HepG2 (cell line): ENCODE measurements around the gene GRHL1. TPM values are rescaled to one million over a fixed set of nuclear protein-coding genes. Genes with fewer than 3 reads are reported as not detected.

Source experiments
- ATF1 ChIP-seq: IDR thresholded peaks from 2 replicates; pipeline ENCODE4 v1.6.1; 2016; ENCODE audit warnings: mild to moderate bottlenecking, control low read depth
- CBX2 ChIP-seq, 2 experiments: fragments of 200-600 bp in 1 of 2; sonication (generic); formaldehyde crosslinking in 1 of 2; IDR thresholded peaks; 2 replicates each; pipeline versions ENCODE4 v1.7.0 to v1.8.1; 2018 to 2022; ENCODE audit warnings: low read depth in 2 of 2, low read length in 1 of 2, mild to moderate bottlenecking in 1 of 2, missing genetic modification reagents in 1 of 2
- IRX3 ChIP-seq: sonication (generic); formaldehyde crosslinking; IDR thresholded peaks from 2 replicates; pipeline ENCODE4 v1.8.1; 2023; ENCODE audit warnings: mild to moderate bottlenecking, low read depth, missing genetic modification reagents, borderline replicate concordance
- KLF15 ChIP-seq: sonication (generic); formaldehyde crosslinking; IDR thresholded peaks from 2 replicates; pipeline ENCODE4 v1.8.1; 2023; ENCODE audit warnings: borderline replicate concordance, mild to moderate bottlenecking, inconsistent platforms, missing genetic modification reagents, mixed read lengths
- LCORL ChIP-seq, 2 experiments: fragments of 450-650 bp in 1 of 2; sonication (generic) in 1 of 2; formaldehyde crosslinking in 1 of 2; IDR thresholded peaks; 2 replicates each; pipeline versions ENCODE4 v1.5.0 to v1.6.1; 2017 to 2020; ENCODE audit warnings: antibody characterized with exemption in 1 of 2, missing genetic modification reagents in 1 of 2
- NCOR1 ChIP-seq: fragments of 200-600 bp; sonication (generic); IDR thresholded peaks from 2 replicates; pipeline ENCODE4 v1.7.0; 2017; ENCODE audit warnings: antibody characterized with exemption, low read length, borderline replicate concordance
- NR2F1 ChIP-seq, 2 experiments: fragments of 450-650 bp in 1 of 2; formaldehyde crosslinking in 1 of 2; IDR thresholded peaks; 2 replicates each; pipeline versions ENCODE4 v1.5.0 to v1.6.1; 2016 to 2020; ENCODE audit warnings: mild to moderate bottlenecking in 1 of 2, missing compliant biosample characterization in 1 of 2, missing genetic modification reagents in 1 of 2, moderate library complexity in 1 of 2
- SAFB2 ChIP-seq: sonication (generic); formaldehyde crosslinking; IDR thresholded peaks from 2 replicates; pipeline ENCODE4 v1.5.1; 2020; ENCODE audit warnings: missing genetic modification reagents, low read depth, mild to moderate bottlenecking, borderline replicate concordance
- ZBTB3 ChIP-seq: sonication (generic); formaldehyde crosslinking; IDR thresholded peaks from 2 replicates; pipeline ENCODE4 v1.4.0; 2020; ENCODE audit warnings: low read depth, mild to moderate bottlenecking, moderate library complexity, missing genetic modification reagents, borderline replicate concordance
- ZFY ChIP-seq: sonication (generic); formaldehyde crosslinking; IDR thresholded peaks from 2 replicates; pipeline ENCODE4 v1.4.0; 2020; ENCODE audit warnings: missing genetic modification reagents
- ZNF432 ChIP-seq: sonication (generic); formaldehyde crosslinking; IDR thresholded peaks from 2 replicates; pipeline ENCODE4 v1.5.0; 2020; ENCODE audit warnings: missing genetic modification reagents, mild to moderate bottlenecking, borderline replicate concordance
- ZNF788 ChIP-seq: sonication (generic); formaldehyde crosslinking; IDR thresholded peaks from 2 replicates; pipeline ENCODE4 v1.5.0; 2020; ENCODE audit warnings: mild to moderate bottlenecking, missing genetic modification reagents, borderline replicate concordance
- ZSCAN21 ChIP-seq: sonication (generic); formaldehyde crosslinking; IDR thresholded peaks from 2 replicates; pipeline ENCODE4 v1.8.0; 2022; ENCODE audit warnings: mild to moderate bottlenecking, missing genetic modification reagents, moderate library complexity, borderline replicate concordance
- ZSCAN30 ChIP-seq: sonication (generic); formaldehyde crosslinking; IDR thresholded peaks from 2 replicates; pipeline ENCODE4 v1.5.0; 2020; ENCODE audit warnings: mild to moderate bottlenecking, missing genetic modification reagents
- polyA plus RNA-seq, 8 experiments: library from polyadenylated mRNA; depleted of rRNA in 3 of 8; stranded (reverse) in 7 of 8; unstranded in 1 of 8; fragments of >200 nt; fragmentation: Illumina TruSeq in 4 of 8; extraction: Trizol in 4 of 8; gene quantifications; 2 replicates each; pipeline versions ENCODE4 v1.2.1 to v1.2.3, GENCODE V29; 2011 to 2016; ENCODE audit warnings: low read depth in 4 of 8, missing spikeins in 1 of 8, mixed read lengths in 1 of 8; ENCODE audit not compliant: insufficient read depth in 1 of 8
- total RNA-seq, 5 experiments: library from RNA; depleted of rRNA; stranded (reverse); fragments of >200 nt; fragmentation: Illumina TruSeq; extraction: Trizol; gene quantifications; 2 replicates each; pipeline ENCODE4 v1.2.3, GENCODE V29; 2016; ENCODE audit warnings: low read depth in 1 of 5
- TF ChIP-seq, protein P1 (sequence below): sonication (generic); formaldehyde crosslinking; IDR thresholded peaks from 2 replicates; pipeline ENCODE4 v1.5.1; 2020; ENCODE audit warnings: missing genetic modification reagents, mild to moderate bottlenecking, borderline replicate concordance
- TF ChIP-seq, protein P2 (sequence below), 2 experiments: sonication (generic) in 1 of 2; formaldehyde crosslinking in 1 of 2; IDR thresholded peaks; 2 replicates each; pipeline versions ENCODE4 v1.6.1 to v1.9.0; 2014 to 2022; ENCODE audit warnings: antibody characterized with exemption in 1 of 2, borderline replicate concordance in 1 of 2, inconsistent platforms in 1 of 2, low read depth in 1 of 2, missing genetic modification reagents in 1 of 2
- TF ChIP-seq, protein P3 (sequence below): sonication (generic); formaldehyde crosslinking; IDR thresholded peaks from 2 replicates; pipeline ENCODE4 v1.4.0; 2020; ENCODE audit warnings: missing genetic modification reagents

GRHL1 gene
- total and polyA plus RNA-seq, 2 of the 13 experiments (the other 11 are each of a cell fraction or from before 2014, with no cell fraction given) = 9.3 to 12.0 TPM

DNA sequence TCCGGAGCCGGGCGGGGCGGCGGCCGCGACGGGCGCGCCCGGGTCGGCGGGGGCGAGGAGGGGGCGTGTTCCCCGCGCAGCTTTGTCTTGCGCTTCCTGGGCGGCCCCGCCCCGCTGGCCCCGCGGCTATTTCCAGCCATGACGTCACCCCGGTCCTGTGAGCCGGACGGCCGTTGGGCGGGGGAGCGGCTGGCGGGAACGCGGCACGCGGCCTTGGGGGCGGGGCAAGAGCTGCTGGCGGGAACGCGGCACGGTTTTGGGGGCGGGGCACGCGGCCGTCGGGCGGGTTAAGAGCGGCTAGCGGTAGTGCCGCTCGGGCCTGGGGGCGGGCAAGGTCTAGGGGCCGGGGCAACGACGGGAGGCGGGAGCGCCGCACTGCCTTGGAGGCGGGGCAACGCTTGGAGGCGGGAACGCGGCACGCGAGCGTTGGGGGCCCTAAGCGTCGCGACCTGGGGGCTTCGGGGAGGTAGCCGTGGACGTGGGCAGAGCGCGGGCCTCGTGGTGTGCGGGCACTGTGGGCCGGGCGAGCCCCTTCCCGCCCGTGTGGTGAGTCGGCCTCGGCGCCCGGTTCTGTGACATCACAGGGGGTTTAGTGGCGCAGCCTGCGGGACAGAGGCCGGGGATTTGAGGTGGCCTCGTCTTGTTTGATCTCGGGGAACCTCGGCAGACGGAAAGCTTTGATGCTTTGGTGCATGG is 92.6 kb downstream of the GRHL1 start (continued):
- TF ChIP-seq CBX2 (IDR thresholded peaks at IDR 0.05; ENCODE audit: low read depth, low read length) = no peak
- TF ChIP-seq CBX2 (CRISPR knock-in tag; IDR thresholded peaks at IDR 0.05; ENCODE audit: low read depth) = 0 out of 2 replicates have a peak, but pooled peaks have one; percentile 47
- no peak; the same call in none of the 2 replicates for TF ChIP-seq IRX3
- TF ChIP-seq KLF15 (CRISPR knock-in tag) = no peak
- no peak for TF ChIP-seq NR2F1 (CRISPR knock-in tag; IDR thresholded peaks at IDR 0.05)
- TF ChIP-seq, protein P1, sequence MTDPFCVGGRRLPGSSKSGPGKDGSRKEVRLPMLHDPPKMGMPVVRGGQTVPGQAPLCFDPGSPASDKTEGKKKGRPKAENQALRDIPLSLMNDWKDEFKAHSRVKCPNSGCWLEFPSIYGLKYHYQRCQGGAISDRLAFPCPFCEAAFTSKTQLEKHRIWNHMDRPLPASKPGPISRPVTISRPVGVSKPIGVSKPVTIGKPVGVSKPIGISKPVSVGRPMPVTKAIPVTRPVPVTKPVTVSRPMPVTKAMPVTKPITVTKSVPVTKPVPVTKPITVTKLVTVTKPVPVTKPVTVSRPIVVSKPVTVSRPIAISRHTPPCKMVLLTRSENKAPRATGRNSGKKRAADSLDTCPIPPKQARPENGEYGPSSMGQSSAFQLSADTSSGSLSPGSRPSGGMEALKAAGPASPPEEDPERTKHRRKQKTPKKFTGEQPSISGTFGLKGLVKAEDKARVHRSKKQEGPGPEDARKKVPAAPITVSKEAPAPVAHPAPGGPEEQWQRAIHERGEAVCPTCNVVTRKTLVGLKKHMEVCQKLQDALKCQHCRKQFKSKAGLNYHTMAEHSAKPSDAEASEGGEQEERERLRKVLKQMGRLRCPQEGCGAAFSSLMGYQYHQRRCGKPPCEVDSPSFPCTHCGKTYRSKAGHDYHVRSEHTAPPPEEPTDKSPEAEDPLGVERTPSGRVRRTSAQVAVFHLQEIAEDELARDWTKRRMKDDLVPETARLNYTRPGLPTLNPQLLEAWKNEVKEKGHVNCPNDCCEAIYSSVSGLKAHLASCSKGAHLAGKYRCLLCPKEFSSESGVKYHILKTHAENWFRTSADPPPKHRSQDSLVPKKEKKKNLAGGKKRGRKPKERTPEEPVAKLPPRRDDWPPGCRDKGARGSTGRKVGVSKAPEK = no peak
- TF ChIP-seq ZSCAN21 = peak; percentile 93
- 0 out of 2 replicates have a peak, but pooled peaks have one; percentile 45 for TF ChIP-seq ZNF788
- TF ChIP-seq ATF1 (CRISPR knock-in tag) = no peak
- no peak for TF ChIP-seq NCOR1
- TF ChIP-seq, protein P2, sequence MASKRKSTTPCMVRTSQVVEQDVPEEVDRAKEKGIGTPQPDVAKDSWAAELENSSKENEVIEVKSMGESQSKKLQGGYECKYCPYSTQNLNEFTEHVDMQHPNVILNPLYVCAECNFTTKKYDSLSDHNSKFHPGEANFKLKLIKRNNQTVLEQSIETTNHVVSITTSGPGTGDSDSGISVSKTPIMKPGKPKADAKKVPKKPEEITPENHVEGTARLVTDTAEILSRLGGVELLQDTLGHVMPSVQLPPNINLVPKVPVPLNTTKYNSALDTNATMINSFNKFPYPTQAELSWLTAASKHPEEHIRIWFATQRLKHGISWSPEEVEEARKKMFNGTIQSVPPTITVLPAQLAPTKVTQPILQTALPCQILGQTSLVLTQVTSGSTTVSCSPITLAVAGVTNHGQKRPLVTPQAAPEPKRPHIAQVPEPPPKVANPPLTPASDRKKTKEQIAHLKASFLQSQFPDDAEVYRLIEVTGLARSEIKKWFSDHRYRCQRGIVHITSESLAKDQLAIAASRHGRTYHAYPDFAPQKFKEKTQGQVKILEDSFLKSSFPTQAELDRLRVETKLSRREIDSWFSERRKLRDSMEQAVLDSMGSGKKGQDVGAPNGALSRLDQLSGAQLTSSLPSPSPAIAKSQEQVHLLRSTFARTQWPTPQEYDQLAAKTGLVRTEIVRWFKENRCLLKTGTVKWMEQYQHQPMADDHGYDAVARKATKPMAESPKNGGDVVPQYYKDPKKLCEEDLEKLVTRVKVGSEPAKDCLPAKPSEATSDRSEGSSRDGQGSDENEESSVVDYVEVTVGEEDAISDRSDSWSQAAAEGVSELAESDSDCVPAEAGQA (IDR thresholded peaks at IDR 0.05; ENCODE audit: low read depth) = peak; percentile 44
- TF ChIP-seq, protein P2 (CRISPR knock-in tag; IDR thresholded peaks at IDR 0.05; ENCODE audit: borderline replicate concordance) = no peak
- TF ChIP-seq LCORL (IDR thresholded peaks at IDR 0.05) = no peak
- no peak for TF ChIP-seq LCORL (CRISPR knock-in tag; IDR thresholded peaks at IDR 0.05)
- TF ChIP-seq ZBTB3 (CRISPR knock-in tag) = no peak
- TF ChIP-seq ZSCAN30 (CRISPR knock-in tag) = no peak
- no peak for TF ChIP-seq ZNF432 (CRISPR knock-in tag)
- TF ChIP-seq, protein P3, sequence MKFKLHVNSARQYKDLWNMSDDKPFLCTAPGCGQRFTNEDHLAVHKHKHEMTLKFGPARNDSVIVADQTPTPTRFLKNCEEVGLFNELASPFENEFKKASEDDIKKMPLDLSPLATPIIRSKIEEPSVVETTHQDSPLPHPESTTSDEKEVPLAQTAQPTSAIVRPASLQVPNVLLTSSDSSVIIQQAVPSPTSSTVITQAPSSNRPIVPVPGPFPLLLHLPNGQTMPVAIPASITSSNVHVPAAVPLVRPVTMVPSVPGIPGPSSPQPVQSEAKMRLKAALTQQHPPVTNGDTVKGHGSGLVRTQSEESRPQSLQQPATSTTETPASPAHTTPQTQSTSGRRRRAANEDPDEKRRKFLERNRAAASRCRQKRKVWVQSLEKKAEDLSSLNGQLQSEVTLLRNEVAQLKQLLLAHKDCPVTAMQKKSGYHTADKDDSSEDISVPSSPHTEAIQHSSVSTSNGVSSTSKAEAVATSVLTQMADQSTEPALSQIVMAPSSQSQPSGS (CRISPR knock-in tag) = peak; percentile 99
- TF ChIP-seq ZFY (CRISPR knock-in tag) = no peak
- no peak; the same call in 1 of the 2 replicates for TF ChIP-seq SAFB2 (CRISPR knock-in tag)
